ENCODE data around the gene ATAD5.

The ATAD5 gene

DNA sequence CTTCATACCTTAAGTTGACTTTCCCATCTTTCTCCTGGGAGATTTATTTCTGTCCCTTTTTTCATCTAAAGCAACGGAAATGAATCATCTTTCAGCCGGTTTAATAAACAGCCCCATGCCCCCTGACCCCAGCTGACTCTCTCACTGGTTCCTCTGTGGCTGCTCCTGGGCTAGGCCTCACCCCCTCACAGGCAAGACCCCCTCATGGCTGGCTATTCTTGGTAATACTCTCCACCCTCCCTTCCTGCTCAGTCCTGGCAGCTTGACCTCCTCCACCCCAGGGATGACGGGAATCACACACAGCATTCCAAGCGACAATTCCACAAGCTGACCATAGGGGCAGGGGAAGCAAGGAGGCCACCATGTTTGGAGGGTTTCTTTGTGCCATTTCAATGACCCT is 88.5 kb downstream of the ATAD5 start:
- no peak overlapping the region for H2AFZ ChIP-seq (ENCODE audit: low read depth, low read length, severe bottlenecking)
- no peaks in the 10 kb centered on the region for H3K9me3 ChIP-seq (ENCODE audit: insufficient read depth, low read length)
- no peak overlapping the region for H3K9ac ChIP-seq (ENCODE audit: low read length)
- no peaks in the 10 kb centered on the region for H3F3A ChIP-seq (ENCODE audit: insufficient read depth)
- H4K20me1 ChIP-seq (ENCODE audit: low read depth, low read length) = no peaks in the 10 kb centered on the region
- no peaks in the 10 kb centered on the region for H3K36me3 ChIP-seq (ENCODE audit: low read length)
- no peak overlapping the region for H3K27ac ChIP-seq (ENCODE audit: low read depth, low read length)
- no peaks in the 10 kb centered on the region for H3K9me2 ChIP-seq (replicated peaks; ENCODE audit: insufficient read depth, low read length)
- no peak overlapping the region for H3K4me3 ChIP-seq (ENCODE audit: insufficient read depth, low read length, poor library complexity, severe bottlenecking)
- no peaks in the 10 kb centered on the region for H3K27me3 ChIP-seq (ENCODE audit: low read length)
- H3K79me2 ChIP-seq (ENCODE audit: insufficient read depth, low read length) = no peaks in the 10 kb centered on the region
- no peak for TF ChIP-seq EZH2phosphoT487 (conservative IDR thresholded peaks at IDR 0.05; ENCODE audit: low read length)
- TF ChIP-seq, protein P1, sequence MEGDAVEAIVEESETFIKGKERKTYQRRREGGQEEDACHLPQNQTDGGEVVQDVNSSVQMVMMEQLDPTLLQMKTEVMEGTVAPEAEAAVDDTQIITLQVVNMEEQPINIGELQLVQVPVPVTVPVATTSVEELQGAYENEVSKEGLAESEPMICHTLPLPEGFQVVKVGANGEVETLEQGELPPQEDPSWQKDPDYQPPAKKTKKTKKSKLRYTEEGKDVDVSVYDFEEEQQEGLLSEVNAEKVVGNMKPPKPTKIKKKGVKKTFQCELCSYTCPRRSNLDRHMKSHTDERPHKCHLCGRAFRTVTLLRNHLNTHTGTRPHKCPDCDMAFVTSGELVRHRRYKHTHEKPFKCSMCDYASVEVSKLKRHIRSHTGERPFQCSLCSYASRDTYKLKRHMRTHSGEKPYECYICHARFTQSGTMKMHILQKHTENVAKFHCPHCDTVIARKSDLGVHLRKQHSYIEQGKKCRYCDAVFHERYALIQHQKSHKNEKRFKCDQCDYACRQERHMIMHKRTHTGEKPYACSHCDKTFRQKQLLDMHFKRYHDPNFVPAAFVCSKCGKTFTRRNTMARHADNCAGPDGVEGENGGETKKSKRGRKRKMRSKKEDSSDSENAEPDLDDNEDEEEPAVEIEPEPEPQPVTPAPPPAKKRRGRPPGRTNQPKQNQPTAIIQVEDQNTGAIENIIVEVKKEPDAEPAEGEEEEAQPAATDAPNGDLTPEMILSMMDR (IDR thresholded peaks at IDR 0.05; ENCODE audit: insufficient read depth, low read length, poor library complexity, severe bottlenecking) = no peak
- H3K4me2 ChIP-seq (ENCODE audit: low read depth, low read length, poor library complexity, severe bottlenecking) = no peak overlapping the region

DNA sequence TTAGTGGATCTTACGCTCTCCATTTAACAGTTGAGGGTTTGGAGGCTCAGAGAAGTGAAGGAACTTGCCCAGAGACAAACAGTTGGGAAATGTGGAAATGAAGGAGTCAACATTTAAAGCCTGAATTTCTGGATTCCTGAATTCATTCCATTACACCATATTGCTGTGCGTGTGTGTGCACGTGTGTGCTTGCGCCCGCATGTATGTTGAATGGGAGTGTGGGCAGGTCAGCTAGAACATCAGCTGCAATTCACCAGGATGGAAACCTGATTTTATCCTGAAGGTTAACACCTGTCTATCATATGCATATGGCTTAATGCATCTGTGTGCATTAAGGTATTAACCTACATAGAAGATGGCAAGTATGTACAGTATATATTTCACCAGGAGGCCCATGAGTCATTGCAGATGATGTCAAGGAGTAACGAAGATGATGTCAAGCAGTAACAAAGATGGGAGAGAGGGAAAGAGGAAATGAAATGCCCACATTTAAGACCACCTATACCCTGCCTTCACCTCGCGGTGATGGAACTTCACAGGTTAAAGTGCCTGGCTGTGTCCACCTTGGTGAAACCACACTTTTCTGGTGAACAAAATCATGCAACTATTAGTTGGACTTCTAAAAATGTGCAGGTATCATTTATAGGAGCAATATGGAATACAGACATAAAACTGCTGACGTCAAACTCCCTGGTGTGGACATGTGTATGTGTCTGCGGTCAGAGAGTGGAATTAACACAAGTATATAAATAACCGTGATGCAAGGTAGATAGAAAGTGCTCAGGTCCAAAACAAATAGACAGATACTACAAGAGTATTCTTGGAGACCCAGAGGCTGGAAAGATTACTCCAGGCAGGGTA is 89.1 kb downstream of the ATAD5 start:
- peak overlapping the region; percentile 55 for H3K9ac ChIP-seq (ENCODE audit: low read length)
- H3K4me2 ChIP-seq (ENCODE audit: low read depth, low read length, poor library complexity, severe bottlenecking) = peak overlapping the region; percentile 72

DNA sequence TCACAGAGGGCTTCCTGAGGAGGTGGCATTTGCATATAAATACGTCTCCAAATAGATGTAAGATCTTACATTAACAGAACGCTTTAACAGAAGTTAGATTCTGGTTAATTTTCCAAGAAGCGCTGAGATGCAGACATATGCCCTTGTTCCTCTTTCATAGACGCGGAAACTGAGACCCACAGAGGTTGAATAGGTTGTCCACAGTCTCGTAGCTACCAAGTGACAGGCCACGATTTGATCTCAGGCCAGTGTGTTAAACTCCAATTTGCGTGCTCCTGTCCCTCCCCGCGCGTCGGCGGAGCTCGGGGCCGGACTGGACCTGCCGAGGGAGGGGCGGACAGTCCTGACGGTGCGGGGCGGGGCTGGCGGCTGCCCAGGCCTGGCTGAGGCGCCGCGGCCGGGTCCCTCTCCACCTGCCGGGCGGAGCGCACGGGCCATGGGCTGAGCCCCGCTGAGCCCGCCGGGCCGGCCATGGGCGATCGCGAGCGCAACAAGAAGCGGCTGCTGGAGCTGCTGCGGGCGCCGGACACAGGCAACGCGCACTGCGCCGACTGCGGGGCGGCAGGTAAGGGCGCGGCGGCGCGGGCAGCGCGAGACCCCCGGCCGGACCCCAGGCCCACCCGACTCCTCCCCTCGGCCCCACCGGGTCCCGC is 89.9 kb downstream of the ATAD5 start, which contains the start of gene ADAP2:
ADAP2 (plus strand) TSS at position 402 of the 653 bp plus-strand sequence; CDS start at position 472, 70 bp downstream.
- no peak for TF ChIP-seq EZH2phosphoT487 (conservative IDR thresholded peaks at IDR 0.05; ENCODE audit: low read length)
- TF ChIP-seq, protein P1 (IDR thresholded peaks at IDR 0.05; ENCODE audit: insufficient read depth, low read length, poor library complexity, severe bottlenecking) = no peak
- no peaks in the 10 kb centered on the region for H4K20me1 ChIP-seq (ENCODE audit: low read depth, low read length)
- H3K4me3 ChIP-seq (ENCODE audit: insufficient read depth, low read length, poor library complexity, severe bottlenecking) = peak within 1 kb of the TSS; percentile 52
- H3K4me2 ChIP-seq (ENCODE audit: low read depth, low read length, poor library complexity, severe bottlenecking) = peak within 1 kb of the TSS; percentile 72
- peak within 1 kb of the TSS; percentile 55 for H3K9ac ChIP-seq (ENCODE audit: low read length)
- H3K27me3 ChIP-seq (ENCODE audit: low read length) = no peaks in the 10 kb centered on the region
- H3K79me2 ChIP-seq (ENCODE audit: insufficient read depth, low read length) = no peaks in the 10 kb centered on the region
- H3K36me3 ChIP-seq (ENCODE audit: low read length) = no peaks in the 10 kb centered on the region
- no peaks in the 10 kb centered on the region for H3F3A ChIP-seq (ENCODE audit: insufficient read depth)
- H2AFZ ChIP-seq (ENCODE audit: low read depth, low read length, severe bottlenecking) = peak within 1 kb of the TSS; percentile 81
- H3K9me2 ChIP-seq (replicated peaks; ENCODE audit: insufficient read depth, low read length) = no peaks in the 10 kb centered on the region
- no peaks in the 10 kb centered on the region for H3K9me3 ChIP-seq (ENCODE audit: insufficient read depth, low read length)
- H3K27ac ChIP-seq (ENCODE audit: low read depth, low read length) = no peak within 1 kb of the TSS

More for the DNA sequence above, 89.1 kb downstream of the ATAD5 start:
- Histone ChIP-seq H3K9me2 (replicated peaks; ENCODE audit: insufficient read depth, low read length) (no peaks in the 10 kb centered on the region), H2AFZ (ENCODE audit: low read depth, low read length, severe bottlenecking) (peak overlapping the region; percentile 81), H3K27ac (ENCODE audit: low read depth, low read length) (no peak overlapping the region), H3K79me2 (ENCODE audit: insufficient read depth, low read length) (no peaks in the 10 kb centered on the region), H3K27me3 (ENCODE audit: low read length) (no peaks in the 10 kb centered on the region), H3F3A (ENCODE audit: insufficient read depth) (no peaks in the 10 kb centered on the region), H3K9me3 (ENCODE audit: insufficient read depth, low read length) (no peaks in the 10 kb centered on the region), H3K36me3 (ENCODE audit: low read length) (no peaks in the 10 kb centered on the region), H4K20me1 (ENCODE audit: low read depth, low read length) (no peaks in the 10 kb centered on the region), H3K4me3 (ENCODE audit: insufficient read depth, low read length, poor library complexity, severe bottlenecking) (peak overlapping the region; percentile 52)
- TF ChIP-seq, protein P1 (IDR thresholded peaks at IDR 0.05; ENCODE audit: insufficient read depth, low read length, poor library complexity, severe bottlenecking) = no peak
- no peak for TF ChIP-seq EZH2phosphoT487 (conservative IDR thresholded peaks at IDR 0.05; ENCODE audit: low read length)
